Lower leg skin (tissue), 3 donors: ENCODE data around the gene DHRS2.

ENCODE experiments used
- POLR2A ChIP-seq, 2 donors: fragments of 450-650 bp; IDR thresholded peaks; one replicate each; pipeline ENCODE4 v1.6.1; 2016 to 2017; ENCODE audit warnings: antibody characterized with exemption in 2 of 2, mild to moderate bottlenecking in 1 of 2, moderate library complexity in 1 of 2
- TF ChIP-seq, protein P1 (sequence below), 3 donors: fragments of 450-650 bp; IDR thresholded peaks; one replicate each; pipeline ENCODE4 v1.5.1; 2016; ENCODE audit warnings: antibody characterized with exemption in 3 of 3, mild to moderate bottlenecking in 3 of 3, moderate library complexity in 2 of 3

DNA sequence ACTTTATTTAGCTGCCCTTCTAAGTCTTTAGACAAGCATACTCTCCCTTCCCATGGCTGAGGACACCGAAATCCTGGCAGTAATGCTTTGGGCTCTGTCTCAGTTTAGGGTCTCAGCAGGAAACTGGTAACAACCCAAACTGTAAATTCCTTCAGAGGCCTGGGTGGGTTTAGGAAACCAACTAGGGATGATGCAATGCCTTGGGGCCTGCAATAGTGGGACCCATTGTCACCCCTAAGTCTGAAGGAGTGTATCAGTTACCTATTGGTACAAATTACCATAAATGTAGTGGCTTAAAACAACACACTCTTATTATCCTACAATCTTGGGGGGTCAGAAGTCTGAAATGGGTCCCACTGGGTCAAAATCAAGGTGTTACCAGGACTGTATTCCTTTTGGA lies 36.0 kb downstream of the DHRS2 start:
- TF ChIP-seq, protein P1, sequence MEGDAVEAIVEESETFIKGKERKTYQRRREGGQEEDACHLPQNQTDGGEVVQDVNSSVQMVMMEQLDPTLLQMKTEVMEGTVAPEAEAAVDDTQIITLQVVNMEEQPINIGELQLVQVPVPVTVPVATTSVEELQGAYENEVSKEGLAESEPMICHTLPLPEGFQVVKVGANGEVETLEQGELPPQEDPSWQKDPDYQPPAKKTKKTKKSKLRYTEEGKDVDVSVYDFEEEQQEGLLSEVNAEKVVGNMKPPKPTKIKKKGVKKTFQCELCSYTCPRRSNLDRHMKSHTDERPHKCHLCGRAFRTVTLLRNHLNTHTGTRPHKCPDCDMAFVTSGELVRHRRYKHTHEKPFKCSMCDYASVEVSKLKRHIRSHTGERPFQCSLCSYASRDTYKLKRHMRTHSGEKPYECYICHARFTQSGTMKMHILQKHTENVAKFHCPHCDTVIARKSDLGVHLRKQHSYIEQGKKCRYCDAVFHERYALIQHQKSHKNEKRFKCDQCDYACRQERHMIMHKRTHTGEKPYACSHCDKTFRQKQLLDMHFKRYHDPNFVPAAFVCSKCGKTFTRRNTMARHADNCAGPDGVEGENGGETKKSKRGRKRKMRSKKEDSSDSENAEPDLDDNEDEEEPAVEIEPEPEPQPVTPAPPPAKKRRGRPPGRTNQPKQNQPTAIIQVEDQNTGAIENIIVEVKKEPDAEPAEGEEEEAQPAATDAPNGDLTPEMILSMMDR (IDR thresholded peaks at IDR 0.05): no peak
- no peak for TF ChIP-seq POLR2A (IDR thresholded peaks at IDR 0.05)
